H1 (cell line): ENCODE data around the gene SPG7. TPM values are rescaled to one million over a fixed set of nuclear protein-coding genes. Genes with fewer than 3 reads are reported as not detected.

Experiments
- CTCF ChIA-PET: fragments of 300-600 bp; sonication (Branson Sonifier 250); formaldehyde crosslinking; loops from one replicate; lab custom pipeline; 2021; ENCODE audit not compliant: partially characterized antibody; lab: Charles Lee
- POLR2A ChIA-PET: fragments of 300-600 bp; sonication (Branson Sonifier 250); formaldehyde crosslinking; loops from one replicate; lab custom pipeline; 2021; ENCODE audit warnings: inconsistent platforms; ENCODE audit not compliant: partially characterized antibody; lab: Charles Lee
- DNase-seq, 2 experiments: peaks; one replicate each; pipeline versions ENCODE4 v3.0.0 to v3.0.0-alpha.2; 2010 to 2022; ENCODE audit warnings: low spot score in 2 of 2, low read depth in 1 of 2, mixed read lengths in 1 of 2
- FAIRE-seq: peaks from 2 replicates; lab custom pipeline; 2011; peaks lifted over from hg19 to GRCh38; lab: Jason Lieb, UNC
- H2AFZ ChIP-seq: 2 replicates; pipeline ENCODE4 v1.8.1; 2012; ENCODE audit warnings: low read length, inconsistent platforms
- H2AK5ac ChIP-seq: 2 replicates; pipeline ENCODE4 v1.6.1; 2013; ENCODE audit warnings: low read depth, low read length
- H2BK120ac ChIP-seq: replicated peaks from 2 replicates; pipeline ENCODE3; 2013; ENCODE audit warnings: low read depth, low read length, inconsistent platforms
- H2BK12ac ChIP-seq: 2 replicates; pipeline ENCODE4 v1.6.1; 2013; ENCODE audit warnings: low read depth, low read length
- H2BK15ac ChIP-seq: 2 replicates; pipeline ENCODE4 v1.6.1; 2013; ENCODE audit warnings: low read length
- H2BK20ac ChIP-seq: 2 replicates; pipeline ENCODE4 v1.6.1; 2013; ENCODE audit warnings: low read length
- H2BK5ac ChIP-seq: 2 replicates; pipeline ENCODE4 v1.6.1; 2013; ENCODE audit warnings: low read depth, low read length
- H3K14ac ChIP-seq: 2 replicates; pipeline ENCODE4 v1.6.1; 2013; ENCODE audit warnings: inconsistent platforms; ENCODE audit not compliant: insufficient read length
- H3K18ac ChIP-seq: 2 replicates; pipeline ENCODE4 v1.6.1; 2013; ENCODE audit warnings: low read length; ENCODE audit errors: extremely low read depth
- H3K23ac ChIP-seq: 2 replicates; pipeline ENCODE4 v1.6.1; 2013; ENCODE audit warnings: inconsistent platforms; ENCODE audit not compliant: insufficient read length
- H3K23me2 ChIP-seq: 2 replicates; pipeline ENCODE4 v1.6.1; 2013; ENCODE audit warnings: low read depth, low read length
- H3K27ac ChIP-seq: 2 replicates; pipeline ENCODE4 v1.6.1; 2011; ENCODE audit warnings: low read depth, low read length, inconsistent platforms
- H3K27me3 ChIP-seq, 4 experiments: replicated peaks in 1 of 4; 1 replicate in 1 of 4; 2 replicates in 3 of 4; pipeline versions ENCODE4 v1.6.1 to v1.8.1; 2011 to 2013; ENCODE audit warnings: low read length in 3 of 4, mild to moderate bottlenecking in 3 of 4, inconsistent platforms in 2 of 4, mixed read lengths in 2 of 4, moderate library complexity in 1 of 4; ENCODE audit not compliant: control insufficient read depth in 3 of 4, insufficient read depth in 3 of 4; ENCODE audit errors: extremely low read depth in 1 of 4
- H3K36me3 ChIP-seq, 4 experiments: 2 replicates each; pipeline versions ENCODE4 v1.6.1 to v1.8.1; 2011 to 2013; ENCODE audit warnings: mild to moderate bottlenecking in 4 of 4, low read length in 3 of 4, moderate library complexity in 2 of 4, control low read depth in 1 of 4, inconsistent platforms in 1 of 4; ENCODE audit not compliant: insufficient read depth in 4 of 4, control insufficient read depth in 2 of 4
- H3K4ac ChIP-seq: replicated peaks from 2 replicates; pipeline ENCODE3; 2013; ENCODE audit warnings: low read length, low read depth, mixed read lengths, inconsistent platforms; ENCODE audit not compliant: insufficient read length
- H3K4me1 ChIP-seq, 4 experiments: replicated peaks in 1 of 4; 1 replicate in 1 of 4; 2 replicates in 3 of 4; pipeline versions ENCODE4 v1.6.1 to v1.8.1; 2011 to 2013; ENCODE audit warnings: low read length in 3 of 4, inconsistent platforms in 2 of 4, mixed read lengths in 1 of 4; ENCODE audit not compliant: insufficient read depth in 4 of 4, control insufficient read depth in 3 of 4
- H3K4me2 ChIP-seq, 2 experiments: 2 replicates each; pipeline versions ENCODE4 v1.6.1 to v1.8.1; 2011 to 2013; ENCODE audit warnings: low read depth in 2 of 2, low read length in 2 of 2, control low read depth in 1 of 2, inconsistent platforms in 1 of 2, mild to moderate bottlenecking in 1 of 2; ENCODE audit not compliant: insufficient read depth in 1 of 2
- H3K4me3 ChIP-seq, 4 experiments: fragments of 200-600, 300-600 bp in 1 of 4; sonication (generic), shearing (Covaris generic), sonication (Bioruptor Twin) in 1 of 4; 2 replicates each; pipeline versions ENCODE4 v1.5.1 to v1.8.1; 2011 to 2016; ENCODE audit warnings: low read length in 4 of 4, low read depth in 3 of 4, control low read depth in 2 of 4, inconsistent platforms in 2 of 4, mild to moderate bottlenecking in 2 of 4, mixed read lengths in 1 of 4, moderate library complexity in 1 of 4; ENCODE audit not compliant: insufficient read depth in 2 of 4; ENCODE audit errors: extremely low read depth in 1 of 4
- H3K56ac ChIP-seq: replicated peaks from 2 replicates; pipeline ENCODE3; 2013; ENCODE audit warnings: low read depth, mild to moderate bottlenecking, mixed read lengths, low read length, inconsistent platforms; ENCODE audit not compliant: insufficient read length
- H3K79me1 ChIP-seq: 2 replicates; pipeline ENCODE4 v1.6.1; 2013; ENCODE audit warnings: low read depth, low read length, control low read depth
- H3K79me2 ChIP-seq, 2 experiments: 2 replicates each; pipeline versions ENCODE4 v1.6.1 to v1.8.1; 2012 to 2013; ENCODE audit warnings: low read length in 2 of 2, mild to moderate bottlenecking in 2 of 2, inconsistent platforms in 1 of 2; ENCODE audit not compliant: insufficient read depth in 2 of 2, control insufficient read depth in 1 of 2
- H3K9ac ChIP-seq, 4 experiments: replicated peaks in 1 of 4; 1 replicate in 1 of 4; 2 replicates in 3 of 4; pipeline versions ENCODE4 v1.6.1 to v1.8.1; 2011 to 2013; ENCODE audit warnings: low read depth in 3 of 4, low read length in 3 of 4, control low read depth in 2 of 4, mild to moderate bottlenecking in 2 of 4, moderate library complexity in 2 of 4, inconsistent platforms in 1 of 4; ENCODE audit errors: extremely low read depth in 1 of 4
- H3K9me3 ChIP-seq, 2 experiments: 2 replicates each; pipeline versions ENCODE4 v1.6.1 to v1.8.1; 2012 to 2013; ENCODE audit warnings: mild to moderate bottlenecking in 2 of 2, moderate library complexity in 2 of 2, control low read depth in 1 of 2, inconsistent platforms in 1 of 2, low read depth in 1 of 2, low read length in 1 of 2, mixed read lengths in 1 of 2; ENCODE audit not compliant: insufficient read depth in 2 of 2
- H4K20me1 ChIP-seq, 2 experiments: replicated peaks in 1 of 2; 2 replicates each; pipeline versions ENCODE3 to v1.8.1; 2011 to 2013; ENCODE audit warnings: inconsistent platforms in 2 of 2, low read length in 2 of 2, mild to moderate bottlenecking in 1 of 2; ENCODE audit not compliant: insufficient read depth in 2 of 2, control insufficient read depth in 1 of 2
- H4K5ac ChIP-seq: 2 replicates; pipeline ENCODE4 v1.6.1; 2013; ENCODE audit warnings: low read length, low read depth, mixed read lengths, inconsistent platforms; ENCODE audit not compliant: insufficient read length
- H4K8ac ChIP-seq: 2 replicates; pipeline ENCODE4 v1.8.0; 2013; ENCODE audit warnings: mild to moderate bottlenecking, moderate library complexity, low read length, inconsistent platforms; ENCODE audit not compliant: insufficient read depth; ENCODE audit errors: extremely low read depth
- H4K91ac ChIP-seq: replicated peaks from 2 replicates; pipeline ENCODE3; 2013; ENCODE audit warnings: low read length, mixed read lengths, inconsistent platforms; ENCODE audit not compliant: insufficient read length
- CTCF ChIP-seq, 3 experiments: IDR thresholded peaks; 1 replicate in 2 of 3; 2 replicates in 1 of 3; pipeline versions ENCODE4 v1.5.1 to v1.6.1; 2011; ENCODE audit warnings: low read length in 3 of 3, mild to moderate bottlenecking in 3 of 3, inconsistent platforms in 2 of 3, low read depth in 1 of 3, moderate library complexity in 1 of 3; ENCODE audit not compliant: insufficient read depth in 1 of 3; ENCODE audit errors: control extremely low read depth in 1 of 3
- E2F6 ChIP-seq: IDR thresholded peaks from 2 replicates; pipeline ENCODE4 v1.6.1; 2012; ENCODE audit warnings: inconsistent platforms
- EGR1 ChIP-seq: IDR thresholded peaks from 2 replicates; pipeline ENCODE4 v1.6.1; 2011; ENCODE audit warnings: low read depth, low read length, borderline replicate concordance
- KDM1A ChIP-seq: fragments of 200-600, 300-600 bp; sonication (generic); IDR thresholded peaks from 2 replicates; pipeline ENCODE4 v1.7.1; 2016; ENCODE audit warnings: mild to moderate bottlenecking, low read length, borderline replicate concordance
- MAX ChIP-seq: IDR thresholded peaks from 2 replicates; pipeline ENCODE4 v1.6.1; 2012; ENCODE audit warnings: inconsistent platforms
- NRF1 ChIP-seq: IDR thresholded peaks from 2 replicates; pipeline ENCODE4 v1.6.1; 2011; ENCODE audit warnings: mild to moderate bottlenecking, low read depth, low read length, improper control_type of control experiment
- RBBP5 ChIP-seq: IDR thresholded peaks from 2 replicates; pipeline ENCODE4 v1.7.1; 2012; ENCODE audit warnings: low read depth, mild to moderate bottlenecking, inconsistent platforms, low read length, moderate library complexity, borderline replicate concordance
- WGBS, 2 experiments: shearing (Covaris generic) in 1 of 2; methylation state at CpG; one replicate each; pipeline versions ENCODE4 v1.1.6 to v1.1.7; 2013 to 2015; ENCODE audit warnings: low lambda C conversion rate in 2 of 2, mixed read lengths in 2 of 2, inconsistent platforms in 1 of 2, low coverage in 1 of 2, missing lambda C conversion rate in 1 of 2; ENCODE audit not compliant: insufficient replicate concordance in 2 of 2, insufficient coverage in 1 of 2, insufficient read length in 1 of 2; ENCODE audit errors: extremely low coverage in 1 of 2, missing lambda C conversion rate in 1 of 2; 5-methylcytosine and 5-hydroxymethylcytosine counted together
- polyA plus RNA-seq, 7 experiments: library from polyadenylated mRNA; depleted of rRNA in 3 of 7; stranded (reverse) in 5 of 7; unstranded in 2 of 7; fragments of >200 nt in 5 of 7; fragments of 200-250 nt in 2 of 7; gene quantifications; 1 replicate in 5 of 7; 2 replicates in 1 of 7; 4 replicates in 1 of 7; pipeline versions ENCODE4 v1.2.1 to v1.2.3, GENCODE V29; 2011 to 2013; ENCODE audit warnings: missing spikeins in 2 of 7, mixed read lengths in 2 of 7
- total RNA-seq: library from RNA; stranded (reverse); fragmentation: NEBNext Ultra II Directional; extraction: Animal tissue kit (Norgen Biotek cat#: 25700); gene quantifications from 2 replicates; pipeline ENCODE4 v1.2.1, GENCODE V29; 2021

Gene SPG7
- total and polyA plus RNA-seq, 2 of the 8 experiments (the other 6 are each of a cell fraction or from before 2014, with no cell fraction given): 72.1 to 113 TPM

- Histone ChIP-seq H3K27me3 (no peaks in the 10 kb centered on the region), H4K5ac (no peak overlapping the region)
- WGBS, 2 experiments: 97% methylated on average over 16 of the region's 19 CpGs; no CpG with 5 or more reads in 1 of the 2 experiments
Measured at GRCh38 chr16:89582614-89583196, 74.5 kb downstream of the SPG7 start.

More at GRCh38 chr16:89582614-89583196, 74.5 kb downstream of the SPG7 start:
- H3K79me2 ChIP-seq: no peaks in the 10 kb centered on the region
- H2BK12ac ChIP-seq: no peak overlapping the region
- H3K56ac ChIP-seq: no peak overlapping the region
- no peak overlapping the region for H2AK5ac ChIP-seq
- H3K9ac ChIP-seq: no peak overlapping the region
- H3K36me3 ChIP-seq: peaks cover 0 to 18% (median 7%) of the 10 kb centered on the region in 4 experiments; a peak in 6 of 8 replicates
- POLR2A ChIA-PET: no interaction called here
- FAIRE-seq: no peak
- H3K27ac ChIP-seq: no peak overlapping the region
- H3K4me1 ChIP-seq: no peaks in the 10 kb centered on the region
- H4K8ac ChIP-seq: no peak overlapping the region
- TF ChIP-seq EGR1 (no peak), MAX (peak; percentile 66; the same call in 1 of the 2 replicates), KDM1A (no peak), NRF1 (no peak), E2F6 (peak; percentile 44; the same call in 1 of the 2 replicates), CTCF (IDR thresholded peaks at IDR 0.05; ENCODE audit: control extremely low read depth in 1 of 3, insufficient read depth in 1 of 3, low read depth in 1 of 3, low read length in 3 of 3) (no peak), RBBP5 (no peak)
- no peak overlapping the region for H2BK120ac ChIP-seq
- H3K14ac ChIP-seq: no peak overlapping the region
- no peak overlapping the region for H2AFZ ChIP-seq
- H4K20me1 ChIP-seq: peaks cover 0 to 5% of the 10 kb centered on the region in 2 experiments
- no peak overlapping the region for H3K23ac ChIP-seq
- no peaks in the 10 kb centered on the region; the same call in 1 of the 2 replicates for H3K23me2 ChIP-seq
- no peak overlapping the region for H2BK20ac ChIP-seq
- H3K9me3 ChIP-seq: peaks cover 9 to 10% of the 10 kb centered on the region in 2 experiments; a peak in 2 of 4 replicates
- H2BK5ac ChIP-seq: no peak overlapping the region
- no peak overlapping the region for H3K4me3 ChIP-seq
- CTCF ChIA-PET: interaction anchor here (1.0 to 1.2 kb wide), 2 partner anchors 17 to 26 kb away, joined by 4 read pairs; no protein-coding TSS in a partner anchor
- H3K79me1 ChIP-seq: peaks cover 4% of the 10 kb centered on the region; the same call in 1 of the 2 replicates
- H3K4me2 ChIP-seq: no peak overlapping the region
- H4K91ac ChIP-seq: no peak overlapping the region
- no peak overlapping the region for H2BK15ac ChIP-seq
- no peak overlapping the region for H3K18ac ChIP-seq
- H3K4ac ChIP-seq: no peak overlapping the region
- no peak for DNase-seq
